Type B pancreatic cell (in vitro differentiated cells): ENCODE measurements around the gene BBX. TPM values are rescaled to one million over a fixed set of nuclear protein-coding genes. Genes with fewer than 3 reads are reported as not detected.
"Not testable (repeated sequence)": the region's sequence is repeated elsewhere in the genome, so short reads cannot be mapped to it uniquely, and the experiment has no call there.

Experiments
- DNase-seq: peaks from one replicate; pipeline ENCODE4 v3.0.0; 2021; ENCODE audit warnings: mixed read lengths; ENCODE audit not compliant: unreplicated experiment; ENCODE audit errors: extremely low spot score
- H3K27ac Mint-ChIP-seq: 2 replicates; pipeline ENCODE4 v1.8.0; 2021; ENCODE audit warnings: mild to moderate bottlenecking, mixed read lengths
- H3K27me3 Mint-ChIP-seq: 2 replicates; pipeline ENCODE4 v1.8.0; 2021; ENCODE audit warnings: mixed read lengths
- H3K36me3 Mint-ChIP-seq: 2 replicates; pipeline ENCODE4 v1.8.0; 2021; ENCODE audit warnings: mixed read lengths
- H3K4me1 Mint-ChIP-seq: one replicate; pipeline ENCODE4 v1.8.0; 2021; ENCODE audit warnings: mixed read lengths; ENCODE audit not compliant: unreplicated experiment
- H3K4me3 Mint-ChIP-seq: 2 replicates; pipeline ENCODE4 v1.8.0; 2021; ENCODE audit warnings: mild to moderate bottlenecking, mixed read lengths
- H3K9me3 Mint-ChIP-seq: 2 replicates; pipeline ENCODE4 v1.8.0; 2021; ENCODE audit warnings: mixed read lengths
- CTCF ChIP-seq: fragments of 200-600 bp; sonication (generic); conservative IDR thresholded peaks from 2 replicates; pipeline ENCODE4 v1.5.0; 2021; ENCODE audit warnings: antibody characterized with exemption, mild to moderate bottlenecking
- total RNA-seq: library from RNA; stranded (reverse); gene quantifications from 2 replicates; pipeline ENCODE4 v1.2.1, GENCODE V29; 2021; ENCODE audit warnings: low replicate concordance

The BBX gene
- total RNA-seq, 1 donor from 2014 or later, result 52.8 TPM

- Mint-ChIP-seq H3K9me3 (no peaks in the 10 kb centered on the region), H3K36me3 (peaks cover 13% of the 10 kb centered on the region), H3K27ac (no peak overlapping the region), H3K27me3 (no peaks in the 10 kb centered on the region), H3K4me1 (peaks cover 11% of the 10 kb centered on the region), H3K4me3 (no peak overlapping the region)
- TF ChIP-seq CTCF, result no peak
- DNase-seq, result no peak
Observed at GRCh38 chr3:107560166-107560565, 37.4 kb downstream of the BBX start.

GRCh38 chr3:107561980-107562379 lies 39.2 kb downstream of the BBX start:
- TF ChIP-seq CTCF, result no peak
- peaks cover 11% of the 10 kb centered on the region for H3K4me1 Mint-ChIP-seq

GRCh38 chr3:107562969-107563529 lies 40.3 kb downstream of the BBX start:
- DNase-seq, result no peak
- H3K27me3 Mint-ChIP-seq, result no peaks in the 10 kb centered on the region
- no peak overlapping the region for H3K4me3 Mint-ChIP-seq
- peak; percentile 48 for TF ChIP-seq CTCF
- H3K27ac Mint-ChIP-seq, result no peak overlapping the region
- peaks cover 11% of the 10 kb centered on the region for H3K4me1 Mint-ChIP-seq
- no peaks in the 10 kb centered on the region for H3K9me3 Mint-ChIP-seq
- H3K36me3 Mint-ChIP-seq, result peaks cover 6% of the 10 kb centered on the region

More at GRCh38 chr3:107561980-107562379, 39.2 kb downstream of the BBX start:
- Mint-ChIP-seq H3K36me3 (peaks cover 10% of the 10 kb centered on the region), H3K4me3 (no peak overlapping the region), H3K27me3 (no peaks in the 10 kb centered on the region), H3K9me3 (no peaks in the 10 kb centered on the region), H3K27ac (no peak overlapping the region)
- DNase-seq, result no peak

GRCh38 chr3:107565244-107565643 lies 42.5 kb downstream of the BBX start:
- H3K36me3 Mint-ChIP-seq, H3K27ac Mint-ChIP-seq, H3K4me3 Mint-ChIP-seq, H3K27me3 Mint-ChIP-seq, H3K9me3 Mint-ChIP-seq, H3K4me1 Mint-ChIP-seq, DNase-seq: not testable (repeated sequence)

GRCh38 chr3:107571089-107571488 lies 48.3 kb downstream of the BBX start:
- H3K27me3 Mint-ChIP-seq, H3K4me1 Mint-ChIP-seq, H3K4me3 Mint-ChIP-seq, H3K27ac Mint-ChIP-seq, H3K9me3 Mint-ChIP-seq, DNase-seq, H3K36me3 Mint-ChIP-seq: not testable (repeated sequence)

- H3K27ac Mint-ChIP-seq, H3K36me3 Mint-ChIP-seq, H3K27me3 Mint-ChIP-seq, H3K4me1 Mint-ChIP-seq, H3K9me3 Mint-ChIP-seq, H3K4me3 Mint-ChIP-seq, DNase-seq: not testable (repeated sequence)
Observed at GRCh38 chr3:107571492-107571891, 48.7 kb downstream of the BBX start.

- no peak overlapping the region for H3K27ac Mint-ChIP-seq
- peaks cover 9% of the 10 kb centered on the region for H3K36me3 Mint-ChIP-seq
- H3K27me3 Mint-ChIP-seq, result no peaks in the 10 kb centered on the region
- no peak overlapping the region for H3K4me3 Mint-ChIP-seq
- H3K9me3 Mint-ChIP-seq, result no peaks in the 10 kb centered on the region
- peak; percentile 76 for TF ChIP-seq CTCF
- no peak for DNase-seq
- H3K4me1 Mint-ChIP-seq, result peaks cover 15% of the 10 kb centered on the region
Observed at GRCh38 chr3:107574650-107575049, 51.9 kb downstream of the BBX start.
